IPS DF 6.9 (cell line): ENCODE results near the gene RAPGEF1.

Experiments used
- DNase-seq: peaks from one replicate; pipeline ENCODE4 v3.0.0-alpha.2; 2013; ENCODE audit warnings: low read depth, low spot score
- H3K27ac ChIP-seq: one replicate; pipeline ENCODE4 v1.5.1; 2013; ENCODE audit warnings: low read length, control low read depth
- H3K27me3 ChIP-seq: 2 replicates; pipeline ENCODE4 v1.6.1; 2013; ENCODE audit warnings: mild to moderate bottlenecking, low read length; ENCODE audit not compliant: control insufficient read depth, insufficient read depth
- H3K36me3 ChIP-seq: 2 replicates; pipeline ENCODE4 v1.6.1; 2013; ENCODE audit warnings: low read length; ENCODE audit not compliant: control insufficient read depth, insufficient read depth
- H3K4me1 ChIP-seq: 2 replicates; pipeline ENCODE4 v1.6.1; 2013; ENCODE audit warnings: low read length; ENCODE audit not compliant: control insufficient read depth, insufficient read depth
- H3K4me3 ChIP-seq: 2 replicates; pipeline ENCODE4 v1.5.1; 2013; ENCODE audit warnings: mild to moderate bottlenecking, low read length
- H3K9me3 ChIP-seq: 2 replicates; pipeline ENCODE4 v1.6.1; 2013; ENCODE audit warnings: low read length, inconsistent platforms; ENCODE audit not compliant: control insufficient read depth, insufficient read depth
- WGBS: extraction: QIAGEN DNeasy Blood & Tissue Kit; methylation state at CpG from one replicate; pipeline ENCODE4 v1.1.7; 2013; ENCODE audit warnings: mixed read lengths, missing lambda C conversion rate; ENCODE audit not compliant: insufficient read length, insufficient coverage; 5-methylcytosine and 5-hydroxymethylcytosine counted together

RAPGEF1 gene

GRCh38 chr9:131731237-131731636, 8.6 kb downstream of the RAPGEF1 start:
- H3K9me3 ChIP-seq, result no peaks in the 10 kb centered on the region
- H3K27me3 ChIP-seq, result no peaks in the 10 kb centered on the region
- H3K4me1 ChIP-seq, result peaks cover 7% of the 10 kb centered on the region
- H3K36me3 ChIP-seq, result no peaks in the 10 kb centered on the region
- WGBS, result no CpG with 5 or more reads among the region's 7 CpGs
- H3K27ac ChIP-seq, result no peak overlapping the region
- DNase-seq, result no peak
- no peak overlapping the region for H3K4me3 ChIP-seq

GRCh38 chr9:131728961-131729360, 10.9 kb downstream of the RAPGEF1 start:
- DNase-seq, result no peak
- WGBS, result no CpG with 5 or more reads among the region's 3 CpGs
- Histone ChIP-seq H3K36me3 (no peaks in the 10 kb centered on the region), H3K9me3 (no peaks in the 10 kb centered on the region), H3K4me3 (no peak overlapping the region), H3K27ac (no peak overlapping the region), H3K27me3 (no peaks in the 10 kb centered on the region), H3K4me1 (peaks cover 7% of the 10 kb centered on the region)

GRCh38 chr9:131728546-131728910, 11.3 kb downstream of the RAPGEF1 start:
- no peaks in the 10 kb centered on the region for H3K9me3 ChIP-seq
- no CpG with 5 or more reads among the region's 4 CpGs for WGBS
- H3K27me3 ChIP-seq, result no peaks in the 10 kb centered on the region
- no peak overlapping the region for H3K27ac ChIP-seq
- no peaks in the 10 kb centered on the region for H3K36me3 ChIP-seq
- no peak for DNase-seq
- H3K4me1 ChIP-seq, result peaks cover 5% of the 10 kb centered on the region
- no peak overlapping the region for H3K4me3 ChIP-seq

- H3K27ac ChIP-seq, result no peak overlapping the region
- no CpG with 5 or more reads among the region's 5 CpGs for WGBS
- no peak for DNase-seq
- no peaks in the 10 kb centered on the region for H3K36me3 ChIP-seq
- no peak overlapping the region for H3K4me3 ChIP-seq
- peaks cover 5% of the 10 kb centered on the region for H3K4me1 ChIP-seq
- no peaks in the 10 kb centered on the region for H3K27me3 ChIP-seq
- no peaks in the 10 kb centered on the region for H3K9me3 ChIP-seq
Observed at GRCh38 chr9:131727795-131728545, 11.9 kb downstream of the RAPGEF1 start.

- H3K27ac ChIP-seq, result no peak overlapping the region
- no peaks in the 10 kb centered on the region for H3K9me3 ChIP-seq
- no peak for DNase-seq
- peaks cover 7% of the 10 kb centered on the region for H3K4me1 ChIP-seq
- H3K27me3 ChIP-seq, result no peaks in the 10 kb centered on the region
- H3K36me3 ChIP-seq, result no peaks in the 10 kb centered on the region
- no CpG with 5 or more reads among the region's 7 CpGs for WGBS
- no peak overlapping the region for H3K4me3 ChIP-seq
Observed at GRCh38 chr9:131727184-131727759, 12.6 kb downstream of the RAPGEF1 start.

- Histone ChIP-seq H3K9me3 (no peaks in the 10 kb centered on the region), H3K36me3 (no peaks in the 10 kb centered on the region), H3K4me3 (no peak overlapping the region), H3K27me3 (no peaks in the 10 kb centered on the region), H3K4me1 (peaks cover 8% of the 10 kb centered on the region), H3K27ac (no peak overlapping the region)
- DNase-seq, result no peak
- no CpG with 5 or more reads among the region's 2 CpGs for WGBS
Observed at GRCh38 chr9:131724683-131725082, 15.2 kb downstream of the RAPGEF1 start.

GRCh38 chr9:131723632-131724031, 16.2 kb downstream of the RAPGEF1 start:
- Histone ChIP-seq H3K36me3 (no peaks in the 10 kb centered on the region), H3K27ac (no peak overlapping the region), H3K4me1 (peaks cover 6% of the 10 kb centered on the region; the same call in 1 of the 2 replicates), H3K4me3 (no peak overlapping the region), H3K27me3 (no peaks in the 10 kb centered on the region), H3K9me3 (no peaks in the 10 kb centered on the region)
- no CpG with 5 or more reads among the region's 5 CpGs for WGBS
- no peak for DNase-seq

- Histone ChIP-seq H3K9me3 (no peaks in the 10 kb centered on the region), H3K27ac (no peak overlapping the region), H3K4me1 (peaks cover 3% of the 10 kb centered on the region; the same call in 1 of the 2 replicates), H3K27me3 (no peaks in the 10 kb centered on the region), H3K36me3 (no peaks in the 10 kb centered on the region), H3K4me3 (no peak overlapping the region)
- WGBS, result no CpG with 5 or more reads among the region's 8 CpGs
- no peak for DNase-seq
Observed at GRCh38 chr9:131722255-131722654, 17.6 kb downstream of the RAPGEF1 start.

GRCh38 chr9:131721076-131721475, 18.8 kb downstream of the RAPGEF1 start:
- DNase-seq, result no peak

GRCh38 chr9:131720330-131720729, 19.5 kb downstream of the RAPGEF1 start:
- Histone ChIP-seq H3K4me1 (0 out of 2 replicates have a peak, but pooled peaks cover 3% of the 10 kb centered on the region), H3K4me3 (no peak overlapping the region), H3K27ac (no peak overlapping the region), H3K9me3 (no peaks in the 10 kb centered on the region), H3K36me3 (no peaks in the 10 kb centered on the region), H3K27me3 (no peaks in the 10 kb centered on the region)
- no CpG with 5 or more reads among the region's 6 CpGs for WGBS
- no peak for DNase-seq

More at GRCh38 chr9:131721076-131721475, 18.8 kb downstream of the RAPGEF1 start:
- Histone ChIP-seq H3K4me1 (0 out of 2 replicates have a peak, but pooled peaks cover 3% of the 10 kb centered on the region), H3K27me3 (no peaks in the 10 kb centered on the region), H3K9me3 (no peaks in the 10 kb centered on the region), H3K36me3 (no peaks in the 10 kb centered on the region), H3K4me3 (no peak overlapping the region), H3K27ac (no peak overlapping the region)
- no CpG with 5 or more reads among the region's 13 CpGs for WGBS
